Ovary (tissue), 3 donors: Measurements from ENCODE around the gene HDHD3.

ENCODE experiments used
- CTCF ChIP-seq, 3 donors: fragments of 450-650 bp in 2 of 3; fragments of 200-600 bp in 1 of 3; IDR thresholded peaks; one replicate each; pipeline versions ENCODE4 v1.5.1 to v1.8.0; 2016 to 2022; ENCODE audit warnings: antibody characterized with exemption in 3 of 3, mild to moderate bottlenecking in 1 of 3
- POLR2A ChIP-seq: fragments of 450-650 bp; IDR thresholded peaks from one replicate; pipeline ENCODE4 v1.6.1; 2017; ENCODE audit warnings: antibody characterized with exemption, mild to moderate bottlenecking, moderate library complexity
- donor health status: DM: no; HTN: no; CAD: no.

GRCh38 chr9:113350107-113350661 is 26.6 kb downstream of the HDHD3 start:
- TF ChIP-seq CTCF (IDR thresholded peaks at IDR 0.05) (no peak), POLR2A (no peak)
